Adipocyte (in vitro differentiated cells): ENCODE results near the gene FHOD1.
A peak's percentile ranks its signal among the peaks of the same experiment; 100 is the strongest.

Experiments
- DNase-seq: peaks from one replicate; pipeline ENCODE4 v3.0.0-alpha.2; 2015; ENCODE audit warnings: low read depth
- H3K27me3 ChIP-seq: replicated peaks from 2 replicates; pipeline ENCODE4 v1.7.0; 2013; ENCODE audit warnings: mild to moderate bottlenecking, low read length, moderate library complexity; ENCODE audit not compliant: control insufficient read depth, insufficient read depth
- H3K36me3 ChIP-seq: 2 replicates; pipeline ENCODE4 v1.7.0; 2013; ENCODE audit warnings: low read length, mild to moderate bottlenecking, moderate library complexity; ENCODE audit not compliant: control insufficient read depth, insufficient read depth, severe bottlenecking
- H3K4me1 ChIP-seq: 2 replicates; pipeline ENCODE4 v1.7.0; 2013; ENCODE audit warnings: mild to moderate bottlenecking, low read length, moderate library complexity; ENCODE audit not compliant: control insufficient read depth, insufficient read depth
- H3K4me3 ChIP-seq: 2 replicates; pipeline ENCODE4 v1.7.0; 2013; ENCODE audit warnings: mild to moderate bottlenecking, low read length, moderate library complexity
- H3K9ac ChIP-seq: 2 replicates; pipeline ENCODE4 v1.7.0; 2013; ENCODE audit warnings: mild to moderate bottlenecking, low read length, moderate library complexity
- H3K9me3 ChIP-seq: 2 replicates; pipeline ENCODE4 v1.7.0; 2013; ENCODE audit warnings: mild to moderate bottlenecking, low read length, moderate library complexity; ENCODE audit not compliant: control insufficient read depth

Gene FHOD1

GRCh38 chr16:67257486-67258160 is 10.3 kb upstream of the FHOD1 start:
- Histone ChIP-seq H3K4me1 (peaks cover 16% of the 10 kb centered on the region), H3K9me3 (no peaks in the 10 kb centered on the region), H3K4me3 (no peak overlapping the region), H3K36me3 (no peaks in the 10 kb centered on the region), H3K9ac (no peak overlapping the region), H3K27me3 (no peaks in the 10 kb centered on the region)
- no peak for DNase-seq

GRCh38 chr16:67256701-67257230 is 9.5 kb upstream of the FHOD1 start:
- peaks cover 19% of the 10 kb centered on the region for H3K4me1 ChIP-seq
- H3K4me3 ChIP-seq = no peak overlapping the region
- DNase-seq = no peak
- H3K9me3 ChIP-seq = no peaks in the 10 kb centered on the region
- H3K27me3 ChIP-seq = no peaks in the 10 kb centered on the region
- no peaks in the 10 kb centered on the region for H3K36me3 ChIP-seq
- no peak overlapping the region for H3K9ac ChIP-seq

DNA sequence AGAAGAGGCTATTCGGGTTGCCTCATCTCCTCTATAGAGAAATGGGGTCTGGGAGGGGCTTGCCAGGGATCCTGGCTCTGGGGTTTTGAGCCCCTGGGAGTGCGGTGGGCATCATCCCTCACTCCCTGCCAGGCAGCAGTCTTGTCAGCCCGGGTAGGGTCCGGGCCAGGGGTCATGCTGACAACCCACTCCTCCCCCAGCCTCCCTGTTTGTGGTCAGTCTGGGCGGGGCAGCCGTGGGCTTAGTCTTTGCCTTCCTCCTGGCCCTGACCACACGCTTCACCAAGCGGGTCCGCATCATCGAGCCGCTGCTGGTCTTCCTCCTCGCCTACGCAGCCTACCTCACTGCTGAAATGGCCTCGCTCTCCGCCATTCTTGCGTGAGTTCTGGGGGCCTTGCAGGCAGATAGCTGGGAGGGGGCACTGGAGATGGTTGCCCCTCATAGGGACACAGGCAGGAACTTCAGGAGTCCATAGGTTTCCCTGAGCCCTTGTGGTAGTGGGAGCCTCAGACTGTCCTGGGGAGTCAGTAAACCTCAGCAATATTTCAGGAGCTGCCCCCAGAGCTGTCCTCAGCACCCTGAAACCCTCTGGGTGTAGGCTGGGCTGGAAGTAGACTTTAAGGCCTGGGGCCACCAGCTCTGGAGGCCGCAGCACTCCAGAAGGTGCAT is 8.4 kb upstream of the FHOD1 start:
- Histone ChIP-seq H3K36me3 (no peaks in the 10 kb centered on the region), H3K27me3 (no peaks in the 10 kb centered on the region), H3K9me3 (no peaks in the 10 kb centered on the region), H3K4me3 (no peak overlapping the region), H3K4me1 (peaks cover 15% of the 10 kb centered on the region), H3K9ac (no peak overlapping the region)
- no peak for DNase-seq

DNA sequence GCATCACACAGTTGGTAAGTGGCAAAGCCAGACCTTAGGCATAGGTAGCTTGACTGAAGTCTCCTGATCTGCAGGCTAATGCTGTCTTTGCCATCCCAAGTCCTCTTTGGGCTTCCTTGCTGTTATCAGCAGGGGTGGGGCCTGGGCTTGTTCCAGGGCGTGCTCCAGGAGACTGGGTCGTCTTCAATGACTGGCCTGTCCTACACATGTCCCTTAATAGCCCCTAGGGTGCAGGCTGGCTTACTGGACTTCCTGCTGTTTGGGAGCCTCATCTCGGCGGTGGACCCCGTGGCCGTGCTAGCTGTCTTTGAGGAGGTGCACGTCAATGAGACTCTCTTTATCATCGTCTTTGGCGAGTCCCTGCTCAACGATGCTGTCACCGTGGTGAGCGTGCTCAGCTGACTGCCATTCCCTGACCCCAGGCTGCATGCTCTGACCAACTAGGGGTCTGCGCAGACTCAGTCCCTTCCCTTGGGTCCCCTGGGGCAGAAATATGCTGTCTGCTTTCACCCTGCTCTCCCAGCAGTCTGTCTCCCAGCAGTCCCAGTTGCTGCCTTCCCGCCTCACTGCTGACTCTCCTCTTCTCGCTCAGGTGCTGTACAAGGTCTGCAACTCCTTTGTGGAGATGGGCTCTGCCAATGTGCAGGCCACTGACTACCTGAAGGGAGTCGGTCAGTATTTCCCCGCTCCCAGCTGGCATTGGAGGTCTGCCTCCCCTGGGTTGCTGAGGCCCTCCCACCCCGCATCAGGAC is 7.7 kb upstream of the FHOD1 start:
- H3K27me3 ChIP-seq = no peaks in the 10 kb centered on the region
- peaks cover 16% of the 10 kb centered on the region for H3K4me1 ChIP-seq
- no peak for DNase-seq
- H3K9me3 ChIP-seq = no peaks in the 10 kb centered on the region
- H3K36me3 ChIP-seq = no peaks in the 10 kb centered on the region
- H3K4me3 ChIP-seq = no peak overlapping the region
- H3K9ac ChIP-seq = no peak overlapping the region

GRCh38 chr16:67252609-67253497 is 5.6 kb upstream of the FHOD1 start:
- no peak overlapping the region for H3K4me3 ChIP-seq
- H3K4me1 ChIP-seq = peaks cover 25% of the 10 kb centered on the region
- H3K27me3 ChIP-seq = no peaks in the 10 kb centered on the region
- no peak overlapping the region for H3K9ac ChIP-seq
- DNase-seq = no peak
- no peaks in the 10 kb centered on the region for H3K36me3 ChIP-seq
- H3K9me3 ChIP-seq = no peaks in the 10 kb centered on the region

DNA sequence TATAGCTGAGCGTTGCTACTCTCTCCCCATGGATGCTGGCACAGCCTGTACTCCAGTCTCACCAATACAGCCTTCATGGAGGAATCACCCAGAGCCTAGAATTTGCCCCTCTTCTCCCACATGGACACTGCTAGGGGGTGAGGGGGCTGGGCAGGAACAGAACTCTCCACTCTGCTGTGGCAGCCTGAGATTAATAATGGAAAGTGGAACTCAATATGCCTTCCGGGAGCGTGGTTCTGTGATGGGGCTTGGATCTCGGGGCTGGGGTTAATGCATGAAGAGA is 2.7 kb upstream of the FHOD1 start:
- no peaks in the 10 kb centered on the region for H3K9me3 ChIP-seq
- peaks cover 34% of the 10 kb centered on the region for H3K4me1 ChIP-seq
- DNase-seq = no peak
- no peaks in the 10 kb centered on the region for H3K36me3 ChIP-seq
- no peak overlapping the region for H3K9ac ChIP-seq
- no peaks in the 10 kb centered on the region for H3K27me3 ChIP-seq
- H3K4me3 ChIP-seq = peak overlapping the region; percentile 92

DNA sequence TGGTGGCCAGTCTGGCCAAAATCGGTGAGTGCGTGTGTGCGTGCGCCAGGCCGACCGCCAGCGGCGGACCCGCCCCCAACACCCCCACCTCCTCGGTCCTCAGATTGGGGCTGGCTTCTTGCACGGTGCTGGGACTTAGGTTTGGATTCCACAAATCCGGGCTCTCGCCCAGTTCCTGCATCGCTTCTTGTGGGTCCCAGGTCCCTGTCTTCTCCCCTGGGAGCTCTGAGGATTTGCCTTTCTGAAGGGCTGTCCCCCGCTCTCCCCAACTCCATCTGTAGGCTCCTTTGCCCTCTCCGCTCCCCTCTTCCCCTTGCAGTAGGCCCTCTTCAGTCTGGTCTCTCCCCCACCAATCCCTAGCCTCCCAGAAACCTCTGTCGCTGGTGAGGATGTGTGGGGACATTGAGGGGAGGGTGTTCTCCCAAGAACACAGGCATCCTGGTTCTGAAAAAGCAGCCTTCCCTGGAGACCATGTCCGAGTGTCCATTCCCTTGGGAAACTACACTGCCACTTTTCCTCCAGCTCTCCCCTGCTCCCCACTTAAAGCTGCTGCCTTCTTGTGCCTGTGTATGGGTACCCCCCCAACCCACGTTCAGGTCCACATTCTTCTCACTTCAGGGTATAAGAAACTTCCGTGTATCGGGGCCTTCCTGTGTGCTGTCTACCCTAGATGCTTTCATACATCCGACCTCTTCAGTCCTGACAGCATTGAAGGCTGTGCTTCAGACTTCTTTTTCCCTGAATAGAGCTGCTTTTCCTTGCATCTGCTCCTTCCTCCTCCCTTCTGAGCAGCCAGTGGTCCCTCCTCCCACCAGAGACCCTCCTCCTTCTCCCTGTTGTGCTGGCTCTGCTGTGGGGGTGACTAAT is 2.1 kb upstream of the FHOD1 start:
- DNase-seq = no peak

DNA sequence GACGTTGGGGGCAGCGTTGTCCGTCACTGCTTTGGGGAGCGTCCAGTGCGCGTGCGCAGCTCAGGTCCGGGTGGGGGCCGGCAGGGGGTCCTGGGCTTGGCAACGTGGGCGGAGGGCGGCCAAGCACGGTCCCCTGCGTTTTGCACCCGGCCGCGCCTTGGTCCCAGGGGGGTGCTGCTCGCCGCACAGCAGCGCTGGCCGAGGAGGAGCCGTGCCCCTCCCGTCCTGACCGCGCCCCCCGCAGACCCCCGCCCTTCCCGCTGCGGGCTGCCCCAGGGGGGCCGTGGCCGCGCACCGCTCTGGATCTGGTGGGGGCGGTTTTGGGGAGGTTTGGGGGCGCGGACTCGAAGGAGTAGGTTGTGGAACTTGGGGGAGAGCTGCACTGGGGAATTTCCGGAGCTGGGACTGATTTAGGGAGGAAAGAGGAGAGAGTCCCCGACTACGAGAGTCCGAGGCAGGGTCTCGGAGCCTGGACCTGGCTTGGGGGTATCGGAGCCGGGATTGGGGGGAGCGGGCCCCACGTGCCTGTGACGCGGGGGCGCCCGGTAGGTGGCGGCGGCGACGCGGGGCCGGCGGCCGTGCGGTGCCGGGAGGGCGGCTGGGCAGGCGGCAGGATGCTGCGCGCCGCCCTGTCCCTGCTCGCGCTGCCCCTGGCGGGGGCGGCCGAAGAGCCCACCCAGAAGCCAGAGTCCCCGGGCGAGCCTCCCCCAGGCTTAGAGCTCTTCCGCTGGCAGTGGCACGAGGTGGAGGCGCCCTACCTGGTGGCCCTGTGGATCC is 1.3 kb upstream of the FHOD1 start, which contains the start of gene SLC9A5:
Gene SLC9A5 (plus strand): TSS at position 579 of the 777 bp plus-strand sequence. CDS start 36 bp downstream, at position 615.
- Histone ChIP-seq H3K9ac (peak within 1 kb of the TSS; percentile 83), H3K9me3 (no peaks in the 10 kb centered on the region), H3K27me3 (no peaks in the 10 kb centered on the region), H3K4me3 (peak within 1 kb of the TSS; percentile 92), H3K4me1 (peaks cover 47% of the 10 kb centered on the region), H3K36me3 (no peaks in the 10 kb centered on the region)
- DNase-seq = peak; percentile 78

More for the DNA sequence above, 2.1 kb upstream of the FHOD1 start:
- H3K9me3 ChIP-seq = no peaks in the 10 kb centered on the region
- H3K4me1 ChIP-seq = peaks cover 39% of the 10 kb centered on the region
- no peaks in the 10 kb centered on the region for H3K36me3 ChIP-seq
- H3K9ac ChIP-seq = peak overlapping the region; percentile 83
- H3K4me3 ChIP-seq = peak overlapping the region; percentile 92
- no peaks in the 10 kb centered on the region for H3K27me3 ChIP-seq

- Histone ChIP-seq H3K4me3 (peak overlapping the region; percentile 92), H3K9ac (peak overlapping the region; percentile 83), H3K4me1 (peaks cover 53% of the 10 kb centered on the region), H3K9me3 (no peaks in the 10 kb centered on the region), H3K27me3 (no peaks in the 10 kb centered on the region), H3K36me3 (no peaks in the 10 kb centered on the region)
- DNase-seq = no peak
These were observed 756 bp upstream of the FHOD1 start for GRCh38 chr16:67248073-67248400.
